IMR-90 (cell line): Measurements from ENCODE around the gene S100A4. TPM values are rescaled to one million over a fixed set of nuclear protein-coding genes. Genes with fewer than 3 reads are reported as not detected.
A peak's percentile ranks its signal among the peaks of the same experiment; 100 is the strongest.

Experiments used
- ATAC-seq: fragments of 200-7000 bp; cut with Tn5 transposase; 2 replicates; pipeline ENCODE4 v1.9.1; 2020; ENCODE audit warnings: low read depth, mild to moderate bottlenecking, moderate library complexity
- BruUV-seq: library from RNA; stranded (reverse); fragments of 400-500 nt; replicated peaks from 2 replicates; lab custom pipeline; 2021; lab: Mats Ljungman, UMichigan
- CTCF ChIA-PET: fragments of 300-600 bp; formaldehyde crosslinking; extraction: SDS; loops from one replicate; lab custom pipeline; 2021; ENCODE audit warnings: antibody characterized with exemption; lab: Yijun Ruan, JAX
- POLR2A ChIA-PET: fragments of 300-600 bp; sonication (Branson Sonifier 250); formaldehyde crosslinking; loops from one replicate; lab custom pipeline; 2022; ENCODE audit warnings: antibody characterized with exemption; ENCODE audit not compliant: unreplicated experiment; lab: Charles Lee
- DNase-seq: peaks from one replicate; pipeline ENCODE4 v3.0.0; 2013
- H2AFZ ChIP-seq: replicated peaks from 2 replicates; pipeline ENCODE3; 2013; ENCODE audit warnings: low read length, mild to moderate bottlenecking; ENCODE audit not compliant: poor library complexity
- H2AK5ac ChIP-seq: 2 replicates; pipeline ENCODE4 v1.6.1; 2013; ENCODE audit warnings: low read depth, low read length, inconsistent platforms
- H2AK9ac ChIP-seq: replicated peaks from 2 replicates; pipeline ENCODE3; 2013; ENCODE audit warnings: mild to moderate bottlenecking, low read depth, low read length, moderate library complexity; ENCODE audit not compliant: poor library complexity
- H2BK120ac ChIP-seq: 2 replicates; pipeline ENCODE4 v1.6.1; 2013; ENCODE audit warnings: low read depth, low read length, inconsistent platforms
- H2BK15ac ChIP-seq: 3 replicates; pipeline ENCODE4 v1.6.1; 2013; ENCODE audit warnings: low read depth, low read length, inconsistent platforms
- H2BK20ac ChIP-seq: 2 replicates; pipeline ENCODE4 v1.6.1; 2013; ENCODE audit warnings: low read depth, mild to moderate bottlenecking, inconsistent platforms, low read length, moderate library complexity
- H2BK5ac ChIP-seq: 2 replicates; pipeline ENCODE4 v1.6.1; 2013; ENCODE audit warnings: mild to moderate bottlenecking, low read depth, low read length, inconsistent platforms; ENCODE audit not compliant: poor library complexity, severe bottlenecking
- H3K14ac ChIP-seq: replicated peaks from 2 replicates; pipeline ENCODE4 v1.6.1; 2013; ENCODE audit warnings: low read depth, low read length, inconsistent platforms
- H3K18ac ChIP-seq: 2 replicates; pipeline ENCODE4 v1.6.1; 2013; ENCODE audit warnings: low read depth, low read length, control low read depth
- H3K23ac ChIP-seq: 2 replicates; pipeline ENCODE4 v1.6.1; 2013; ENCODE audit warnings: low read depth, low read length, inconsistent platforms
- H3K27ac ChIP-seq: 2 replicates; pipeline ENCODE4 v1.5.1; 2013; ENCODE audit warnings: mild to moderate bottlenecking, control low read depth, low read length; ENCODE audit not compliant: insufficient read depth
- H3K27me3 ChIP-seq: 2 replicates; pipeline ENCODE4 v1.6.1; 2013; ENCODE audit warnings: low read length; ENCODE audit not compliant: control insufficient read depth, insufficient read depth
- H3K36me3 ChIP-seq: 2 replicates; pipeline ENCODE4 v1.6.1; 2013; ENCODE audit warnings: low read length, mixed read lengths; ENCODE audit not compliant: control insufficient read depth, insufficient read depth
- H3K4ac ChIP-seq: 2 replicates; pipeline ENCODE4 v1.6.1; 2013; ENCODE audit warnings: low read depth, low read length, inconsistent platforms
- H3K4me1 ChIP-seq: 2 replicates; pipeline ENCODE4 v1.6.1; 2013; ENCODE audit warnings: low read length, mixed read lengths; ENCODE audit not compliant: control insufficient read depth, insufficient read depth
- H3K4me2 ChIP-seq: 2 replicates; pipeline ENCODE4 v1.6.1; 2013; ENCODE audit warnings: low read depth, mild to moderate bottlenecking, control low read depth, low read length, moderate library complexity
- H3K4me3 ChIP-seq: 2 replicates; pipeline ENCODE4 v1.5.1; 2013; ENCODE audit warnings: low read depth, mild to moderate bottlenecking, control low read depth, low read length, moderate library complexity; ENCODE audit not compliant: insufficient read depth
- H3K56ac ChIP-seq: 2 replicates; pipeline ENCODE4 v1.6.1; 2013; ENCODE audit warnings: low read length, inconsistent platforms; ENCODE audit not compliant: insufficient read depth; ENCODE audit errors: extremely low read depth
- H3K79me1 ChIP-seq, 2 experiments: 2 replicates each; pipeline ENCODE4 v1.6.1; 2013; ENCODE audit warnings: low read length in 2 of 2, inconsistent platforms in 1 of 2, low read depth in 1 of 2
- H3K9ac ChIP-seq: 2 replicates; pipeline ENCODE4 v1.6.1; 2013; ENCODE audit warnings: low read depth, low read length, control low read depth
- H3K9me1 ChIP-seq: 2 replicates; pipeline ENCODE4 v1.6.1; 2013; ENCODE audit warnings: low read length, inconsistent platforms; ENCODE audit not compliant: insufficient read depth
- H3K9me3 ChIP-seq: 2 replicates; pipeline ENCODE4 v1.6.1; 2013; ENCODE audit warnings: low read length; ENCODE audit not compliant: control insufficient read depth, insufficient read depth
- H4K20me1 ChIP-seq: 2 replicates; pipeline ENCODE4 v1.6.1; 2013; ENCODE audit warnings: low read length, inconsistent platforms; ENCODE audit not compliant: insufficient read depth
- H4K5ac ChIP-seq: 2 replicates; pipeline ENCODE4 v1.6.1; 2013; ENCODE audit warnings: mild to moderate bottlenecking, low read depth, low read length, control low read depth
- H4K8ac ChIP-seq, 2 experiments: 2 replicates each; pipeline ENCODE4 v1.6.1; 2013; ENCODE audit warnings: low read depth in 2 of 2, low read length in 2 of 2, control low read depth in 1 of 2, inconsistent platforms in 1 of 2
- H4K91ac ChIP-seq: 2 replicates; pipeline ENCODE4 v1.6.1; 2013; ENCODE audit warnings: low read depth, low read length, inconsistent platforms; ENCODE audit not compliant: insufficient read depth
- BHLHE40 ChIP-seq: fragments of 150-350 bp; IDR thresholded peaks from 2 replicates; pipeline ENCODE4 v1.6.1; 2016; ENCODE audit warnings: mild to moderate bottlenecking, low read depth, low read length
- CEBPB ChIP-seq: IDR thresholded peaks from 2 replicates; pipeline ENCODE4 v1.6.1; 2012; ENCODE audit warnings: low read depth, low read length, improper control_type of control experiment
- CHD1 ChIP-seq: IDR thresholded peaks from 2 replicates; pipeline ENCODE4 v1.6.1; 2012; ENCODE audit warnings: low read depth, low read length, improper control_type of control experiment
- FOS ChIP-seq: fragments of 150-350 bp; IDR thresholded peaks from 2 replicates; pipeline ENCODE4 v1.6.1; 2016; ENCODE audit warnings: low read depth, low read length
- MAFK ChIP-seq: IDR thresholded peaks from 2 replicates; pipeline ENCODE4 v1.6.1; 2012; ENCODE audit warnings: low read depth, low read length, improper control_type of control experiment
- MAZ ChIP-seq: IDR thresholded peaks from 2 replicates; pipeline ENCODE4 v1.6.1; 2012; ENCODE audit warnings: low read depth, mild to moderate bottlenecking, low read length, improper control_type of control experiment, moderate library complexity, borderline replicate concordance
- MXI1 ChIP-seq: IDR thresholded peaks from 2 replicates; pipeline ENCODE4 v1.6.1; 2012; ENCODE audit warnings: low read depth, mild to moderate bottlenecking, low read length, moderate library complexity, borderline replicate concordance
- POLR2A ChIP-seq: IDR thresholded peaks from 2 replicates; pipeline ENCODE4 v1.6.1; 2012; ENCODE audit warnings: mild to moderate bottlenecking, low read depth, low read length
- RAD21 ChIP-seq: IDR thresholded peaks from 2 replicates; pipeline ENCODE4 v1.6.1; 2012; ENCODE audit warnings: low read length, improper control_type of control experiment
- RCOR1 ChIP-seq: IDR thresholded peaks from 2 replicates; pipeline ENCODE4 v1.6.1; 2012; ENCODE audit warnings: mild to moderate bottlenecking, low read length, improper control_type of control experiment; ENCODE audit not compliant: insufficient replicate concordance
- RFX5 ChIP-seq: IDR thresholded peaks from 2 replicates; pipeline ENCODE4 v1.8.0; 2012; ENCODE audit warnings: low read depth, mild to moderate bottlenecking, low read length, moderate library complexity
- SMC3 ChIP-seq: fragments of 150-350 bp; IDR thresholded peaks from 2 replicates; pipeline ENCODE4 v1.6.1; 2016; ENCODE audit warnings: low read depth, mild to moderate bottlenecking, antibody characterized with exemption, low read length, moderate library complexity
- WGBS, 2 experiments: methylation state at CpG; one replicate each; pipeline versions ENCODE4 v1.1.5 to v1.1.7; 2013; ENCODE audit warnings: missing lambda C conversion rate in 2 of 2; ENCODE audit not compliant: insufficient read length in 1 of 2; ENCODE audit errors: extremely low coverage in 2 of 2; 5-methylcytosine and 5-hydroxymethylcytosine counted together
- dilution Hi-C: fragments of 300-500 bp; cut with HindIII; formaldehyde crosslinking; loops from one replicate; pipeline ENCODE4 v1.14.3; 2018; ENCODE audit warnings: low sequenced_read_pairs; ENCODE audit not compliant: unreplicated experiment
- in situ Hi-C: fragments of 300-500 bp; cut with MboI; formaldehyde crosslinking; loops from 3 replicates; pipeline ENCODE4 v1.14.3; 2019; ENCODE audit warnings: low sequenced_read_pairs, inconsistent platforms, mixed read lengths
- intact Hi-C: fragments of 100-400 bp; cut with micrococcal nuclease; formaldehyde crosslinking; loops from 2 replicates; pipeline ENCODE4 v1.10.0; 2022
- polyA plus RNA-seq, 3 experiments: library from polyadenylated mRNA; depleted of rRNA; stranded (reverse); fragments of >200 nt; gene quantifications; 2 replicates each; pipeline ENCODE4 v1.2.3, GENCODE V29; 2012; ENCODE audit warnings: low replicate concordance in 1 of 3
- total RNA-seq: library from RNA; depleted of rRNA; stranded (reverse); fragments of >200 nt; gene quantifications from 2 replicates; pipeline ENCODE4 v1.2.3, GENCODE V29; 2012
- TF ChIP-seq, protein P1 (sequence below): fragments of 150-350 bp; IDR thresholded peaks from 2 replicates; pipeline ENCODE4 v1.6.1; 2016; ENCODE audit warnings: low read depth, mild to moderate bottlenecking, low read length, moderate library complexity, borderline replicate concordance
- TF ChIP-seq, protein P2 (sequence below): fragments of 150-350 bp; IDR thresholded peaks from 2 replicates; pipeline ENCODE4 v1.6.1; 2017; ENCODE audit warnings: mild to moderate bottlenecking, antibody characterized with exemption, low read length, low read depth

S100A4 gene
- total and polyA plus RNA-seq, 2 of the 4 experiments (the other 2 are of a cell fraction): 5.6 to 16.6 TPM

DNA sequence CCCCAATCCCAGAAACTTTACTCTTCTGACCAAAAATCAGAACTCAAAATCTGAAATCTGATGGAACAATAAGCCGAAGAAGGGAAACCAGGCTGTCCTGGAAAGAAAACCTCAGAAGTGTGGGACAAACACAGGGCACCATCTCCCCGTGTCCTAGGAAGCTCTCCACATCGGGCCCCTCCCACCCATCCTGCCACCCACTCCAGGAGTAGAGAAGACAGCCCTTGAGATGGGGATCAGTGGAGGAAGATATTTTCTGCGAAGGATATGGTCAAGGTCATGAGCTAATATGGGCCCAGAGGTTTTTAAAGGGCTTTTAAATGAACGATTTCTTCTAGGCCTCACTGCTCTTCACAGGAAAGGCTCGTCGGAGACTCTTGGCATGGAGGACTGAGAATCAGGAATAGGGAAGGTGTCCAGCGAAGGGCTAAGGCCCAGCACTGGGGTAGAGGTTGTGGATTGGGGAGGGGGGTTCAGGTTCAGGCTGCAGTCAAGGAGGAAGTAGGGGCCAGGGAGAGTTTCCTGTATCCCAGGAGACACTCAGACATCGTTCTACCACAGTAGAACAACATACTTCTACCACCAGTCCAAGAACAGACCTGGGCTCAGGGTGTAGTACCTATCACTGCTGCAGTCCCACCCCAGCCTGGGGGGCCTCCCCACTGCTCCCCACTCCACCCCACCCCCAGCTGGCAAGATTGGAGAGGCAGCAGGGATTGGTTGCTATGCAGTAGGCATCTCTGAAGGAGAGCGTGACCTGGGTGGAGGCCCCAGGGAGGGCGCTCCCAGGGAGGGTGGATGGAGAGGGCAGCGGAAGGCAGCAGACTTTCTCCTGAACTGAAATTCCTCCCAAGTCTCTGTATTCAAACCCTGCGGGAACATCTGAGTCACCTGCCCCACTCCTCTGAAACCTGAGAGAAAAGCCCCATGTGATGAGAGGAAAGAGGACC lies 3.7 kb downstream of the S100A4 start:
- no peak overlapping the region for H3K56ac ChIP-seq
- H3K27me3 ChIP-seq: no peaks in the 10 kb centered on the region
- peak overlapping the region; percentile 77; the same call in 1 of the 2 replicates for H4K91ac ChIP-seq
- H2BK120ac ChIP-seq: peak overlapping the region; percentile 59; the same call in 1 of the 2 replicates
- H3K23ac ChIP-seq: 0 out of 2 replicates have a peak overlapping the region, but pooled peaks have one; percentile 14
- peak overlapping the region; percentile 66 for H2AFZ ChIP-seq
- 0 out of 2 replicates have a peak overlapping the region, but pooled peaks have one; percentile 83 for H3K4ac ChIP-seq
- 100% methylated on average over 2 of the region's 13 CpGs; no CpG with 5 or more reads in 1 of the 2 experiments for WGBS, 2 experiments
- no peak overlapping the region for H4K5ac ChIP-seq
- intact Hi-C loops: no loop called here
- peaks cover 0 to 30% of the 10 kb centered on the region in 2 experiments; a peak in 2 of 4 replicates for H3K79me1 ChIP-seq
- H3K4me2 ChIP-seq: no peak overlapping the region
- H3K9ac ChIP-seq: no peak overlapping the region
- H2BK15ac ChIP-seq: no peak overlapping the region
- no peak overlapping the region for H3K4me3 ChIP-seq
- 0 out of 2 replicates have a peak overlapping the region, but pooled peaks have one; percentile 21 for H2AK5ac ChIP-seq
- no peak overlapping the region for H3K27ac ChIP-seq
- no peak overlapping the region for H2BK5ac ChIP-seq
- no peak overlapping the region for H3K18ac ChIP-seq
- BruUV-seq: no TSS peak
- H2BK20ac ChIP-seq: peak overlapping the region; percentile 60; the same call in 1 of the 2 replicates
- H3K9me1 ChIP-seq: peaks cover 46% of the 10 kb centered on the region
- peak overlapping the region; percentile 97 for H2AK9ac ChIP-seq
- no peak for ATAC-seq
- in situ Hi-C loops: loop anchor here (25.0 kb wide), 1 partner anchor 420 kb away; the partner anchor contains the start of genes CREB3L4, CRTC2 and SLC39A1
- dilution Hi-C loops: no loop called here
- POLR2A ChIA-PET: no interaction called here
- no peaks in the 10 kb centered on the region for H4K20me1 ChIP-seq
- no peak for DNase-seq
- no peaks in the 10 kb centered on the region for H3K36me3 ChIP-seq
- H3K14ac ChIP-seq: peak overlapping the region; percentile 49; the same call in 1 of the 2 replicates
- H3K4me1 ChIP-seq: peaks cover 29% of the 10 kb centered on the region
- no peaks in the 10 kb centered on the region for H3K9me3 ChIP-seq
- CTCF ChIA-PET: interaction anchor here (0.6 to 1.4 kb wide), 2 partner anchors 9 to 16 kb away, joined by 3 to 9 read pairs; no protein-coding TSS in a partner anchor
- peak overlapping the region; percentile 8 to 89; a peak in 2 of 4 replicates for H4K8ac ChIP-seq
- TF ChIP-seq SMC3 (no peak), BHLHE40 (no peak), POLR2A (no peak), CEBPB (no peak), RFX5 (no peak), RAD21 (no peak), FOS (no peak), MXI1 (no peak), CHD1 (no peak), MAZ (no peak), RCOR1 (no peak), MAFK (no peak)
- TF ChIP-seq, protein P1, sequence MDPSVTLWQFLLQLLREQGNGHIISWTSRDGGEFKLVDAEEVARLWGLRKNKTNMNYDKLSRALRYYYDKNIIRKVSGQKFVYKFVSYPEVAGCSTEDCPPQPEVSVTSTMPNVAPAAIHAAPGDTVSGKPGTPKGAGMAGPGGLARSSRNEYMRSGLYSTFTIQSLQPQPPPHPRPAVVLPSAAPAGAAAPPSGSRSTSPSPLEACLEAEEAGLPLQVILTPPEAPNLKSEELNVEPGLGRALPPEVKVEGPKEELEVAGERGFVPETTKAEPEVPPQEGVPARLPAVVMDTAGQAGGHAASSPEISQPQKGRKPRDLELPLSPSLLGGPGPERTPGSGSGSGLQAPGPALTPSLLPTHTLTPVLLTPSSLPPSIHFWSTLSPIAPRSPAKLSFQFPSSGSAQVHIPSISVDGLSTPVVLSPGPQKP: no peak
- TF ChIP-seq, protein P2, sequence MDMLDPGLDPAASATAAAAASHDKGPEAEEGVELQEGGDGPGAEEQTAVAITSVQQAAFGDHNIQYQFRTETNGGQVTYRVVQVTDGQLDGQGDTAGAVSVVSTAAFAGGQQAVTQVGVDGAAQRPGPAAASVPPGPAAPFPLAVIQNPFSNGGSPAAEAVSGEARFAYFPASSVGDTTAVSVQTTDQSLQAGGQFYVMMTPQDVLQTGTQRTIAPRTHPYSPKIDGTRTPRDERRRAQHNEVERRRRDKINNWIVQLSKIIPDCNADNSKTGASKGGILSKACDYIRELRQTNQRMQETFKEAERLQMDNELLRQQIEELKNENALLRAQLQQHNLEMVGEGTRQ: no peak
